Epithelial cell of esophagus (primary cell): ENCODE results near the gene NFIB.
A peak's percentile ranks its signal among the peaks of the same experiment; 100 is the strongest.

ENCODE experiments used
- DNase-seq: peaks from one replicate; pipeline ENCODE4 v3.0.0; 2010; ENCODE audit warnings: low read depth
- H3K4me3 ChIP-seq: 2 replicates; pipeline ENCODE4 v1.5.1; 2011; ENCODE audit warnings: mild to moderate bottlenecking, low read length, control low read depth
- CTCF ChIP-seq: IDR thresholded peaks from 2 replicates; pipeline ENCODE4 v1.5.1; 2011; ENCODE audit warnings: low read depth, mild to moderate bottlenecking, low read length, control low read depth, inconsistent platforms; ENCODE audit not compliant: insufficient read depth; ENCODE audit errors: missing control alignments

NFIB gene

DNA sequence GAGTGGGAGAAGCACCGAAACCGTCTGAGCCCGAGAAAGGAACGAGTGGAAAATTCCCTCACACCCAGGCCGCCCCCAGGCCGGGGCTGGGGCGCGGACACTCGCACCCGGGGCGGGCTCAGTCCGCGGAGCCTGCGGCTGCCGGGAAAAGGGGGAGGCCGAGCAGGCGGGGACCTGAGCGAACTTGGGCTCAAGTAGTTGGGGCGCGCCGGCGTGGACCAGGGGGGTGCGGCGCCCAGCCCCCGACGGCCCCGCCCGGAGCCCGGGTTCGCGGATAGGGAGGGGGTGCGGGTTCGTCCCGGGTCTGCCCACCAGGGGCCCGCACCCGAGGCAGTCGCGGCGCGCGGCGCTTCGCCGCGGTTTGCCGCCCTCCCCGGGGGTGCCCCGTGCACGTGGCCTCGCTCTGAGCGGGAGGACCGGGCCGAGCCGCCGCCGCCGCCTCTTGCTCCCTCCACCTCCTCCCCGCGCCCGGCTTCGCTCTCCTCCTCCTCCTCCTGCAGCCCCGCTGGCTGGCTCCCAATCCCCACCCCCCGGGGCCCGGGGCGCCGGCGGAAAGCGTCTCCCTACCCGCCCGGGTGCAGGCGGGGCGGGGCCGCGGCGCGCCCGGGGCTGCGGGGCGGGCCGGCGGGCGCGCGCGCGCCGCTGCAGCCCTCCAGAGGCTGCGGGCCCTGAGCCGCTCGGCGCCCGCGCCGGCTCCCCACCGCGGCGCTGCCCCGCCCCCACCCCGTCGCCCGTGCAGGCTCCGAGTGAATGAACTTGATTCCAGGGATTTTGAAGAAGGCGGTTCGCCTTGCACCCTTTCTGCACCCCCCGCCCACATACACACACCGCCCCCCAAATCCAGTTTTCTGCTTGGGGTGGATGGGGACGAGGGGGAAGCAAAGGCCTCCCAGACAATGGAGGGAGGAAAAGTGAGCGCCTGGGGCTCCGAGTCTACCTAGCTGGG, 1.3 kb upstream of the NFIB start:
- DNase-seq: peak; percentile 93
- H3K4me3 ChIP-seq: peak overlapping the region; percentile 96

GRCh38 chr9:14314424-14314928, 535 bp upstream of the NFIB start:
- no peak for TF ChIP-seq CTCF
- H3K4me3 ChIP-seq: peak overlapping the region; percentile 96
- peak; percentile 96 for DNase-seq

More for the DNA sequence above, 1.3 kb upstream of the NFIB start:
- no peak for TF ChIP-seq CTCF

- peak overlapping the region; percentile 96 for H3K4me3 ChIP-seq
- no peak for TF ChIP-seq CTCF
- DNase-seq: no peak
Observed at GRCh38 chr9:14313378-14313940, 482 bp downstream of the NFIB start.

DNA sequence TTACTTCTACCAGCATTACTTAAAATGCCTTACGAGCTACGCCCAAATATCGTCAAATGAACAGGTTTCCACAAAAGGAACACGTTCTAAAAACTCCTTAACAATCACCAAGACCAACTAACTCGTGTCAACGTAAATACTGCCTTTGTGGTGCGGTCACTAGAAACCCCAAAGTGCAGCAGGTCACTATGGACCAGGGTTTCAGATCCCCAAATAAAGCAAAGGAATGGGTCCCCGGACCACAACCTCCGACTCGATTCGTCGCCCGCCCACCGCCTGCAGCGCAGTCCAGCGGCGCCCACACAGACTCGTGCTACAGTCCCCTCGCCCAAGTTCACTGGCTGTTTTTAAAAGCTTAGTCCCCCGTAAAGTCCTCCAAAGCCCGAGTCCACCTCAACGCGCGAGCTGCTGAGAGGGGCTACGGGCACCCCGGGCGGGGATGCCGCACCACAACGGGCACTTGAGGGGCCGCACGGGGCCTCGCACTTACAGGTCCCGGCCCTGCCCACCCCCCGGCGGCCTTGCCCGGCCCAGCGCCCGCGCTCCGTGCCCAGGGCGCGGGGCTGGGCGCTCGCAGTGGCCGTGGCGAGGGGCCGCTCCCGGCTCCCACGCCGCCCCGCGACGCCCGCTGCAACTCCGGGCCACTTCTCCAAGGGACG, 1.1 kb downstream of the NFIB start:
- TF ChIP-seq CTCF: no peak
- H3K4me3 ChIP-seq: peak overlapping the region; percentile 96
- DNase-seq: no peak

DNA sequence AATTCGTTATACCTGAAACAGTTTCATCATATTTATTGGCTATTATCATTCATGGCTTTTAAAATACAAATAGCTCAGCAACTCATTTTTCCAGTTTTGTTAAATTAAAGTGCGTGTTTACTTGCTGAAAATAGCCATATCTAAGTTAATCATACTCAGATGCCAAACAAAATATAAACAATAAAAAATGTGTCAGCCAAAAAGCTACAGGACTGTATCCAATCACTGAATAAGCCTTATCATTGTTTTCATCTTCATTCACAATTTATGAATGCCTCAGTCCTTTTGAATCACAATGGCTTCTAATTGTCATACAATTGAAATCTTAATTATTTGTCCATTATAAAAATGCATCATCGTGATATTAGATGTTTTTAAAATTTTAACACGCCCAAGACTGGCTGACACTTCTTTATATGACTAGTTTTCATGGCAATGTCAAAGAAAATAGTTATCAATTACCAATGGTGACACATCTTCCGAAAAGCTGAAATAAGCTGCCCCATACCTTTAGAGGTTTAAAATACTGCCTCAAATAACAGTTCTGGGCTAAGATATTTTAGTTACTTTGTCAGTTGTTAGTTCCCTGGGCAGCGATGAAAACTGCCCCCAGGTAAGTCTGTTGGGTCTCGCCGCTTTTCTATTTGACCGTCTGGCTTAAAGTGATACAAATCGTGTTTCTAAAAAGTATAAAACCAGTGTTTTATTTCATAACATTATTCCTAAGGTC, 1.8 kb downstream of the NFIB start:
- peak overlapping the region; percentile 96 for H3K4me3 ChIP-seq
- no peak for TF ChIP-seq CTCF
- no peak for DNase-seq

GRCh38 chr9:14311171-14311949, 2.6 kb downstream of the NFIB start:
- no peak for TF ChIP-seq CTCF
- peak overlapping the region; percentile 96 for H3K4me3 ChIP-seq
- DNase-seq: no peak
